Measurements from ENCODE around the gene ZSCAN23.
"Not testable (repeated sequence)": the region's sequence is repeated elsewhere in the genome, so short reads cannot be mapped to it uniquely, and the experiment has no call there.

ZSCAN23 gene

GRCh38 chr6:28462401-28462800 lies 19.1 kb upstream of the ZSCAN23 start:
- Histone ChIP-seq H3K4me3 (ENCODE audit: low read length) (no peak overlapping the region), H3K4me2 (ENCODE audit: low read length) (no peak overlapping the region), H3K36me3 (ENCODE audit: control insufficient read depth, low read length) (no peaks in the 10 kb centered on the region), H3K9me2 (replicated peaks; ENCODE audit: control insufficient read depth, low read length) (no peaks in the 10 kb centered on the region), H4K20me1 (ENCODE audit: control insufficient read depth, insufficient read depth, low read depth, low read length) (no peaks in the 10 kb centered on the region), H3K27me3 (ENCODE audit: control insufficient read depth, low read length) (peaks cover 30% of the 10 kb centered on the region), H3F3A (ENCODE audit: control insufficient read depth, insufficient read depth) (no peaks in the 10 kb centered on the region), H3K4me1 (ENCODE audit: control insufficient read depth, low read length) (no peaks in the 10 kb centered on the region), H3K79me2 (ENCODE audit: control insufficient read depth, low read length) (no peaks in the 10 kb centered on the region), H3K9me3 (ENCODE audit: control insufficient read depth, insufficient read depth, low read length) (no peaks in the 10 kb centered on the region), H3K27ac (ENCODE audit: low read depth, low read length) (no peak overlapping the region)
- no peak for TF ChIP-seq EZH2phosphoT487 (IDR thresholded peaks at IDR 0.05; ENCODE audit: borderline replicate concordance, low read length)
- no peak for TF ChIP-seq CTCF (IDR thresholded peaks at IDR 0.05; ENCODE audit: low read depth, low read length, poor library complexity, severe bottlenecking)

- H4K20me1 ChIP-seq (ENCODE audit: control insufficient read depth, insufficient read depth, low read depth, low read length) = no peaks in the 10 kb centered on the region
- no peaks in the 10 kb centered on the region for H3K79me2 ChIP-seq (ENCODE audit: control insufficient read depth, low read length)
- no peaks in the 10 kb centered on the region for H3K9me3 ChIP-seq (ENCODE audit: control insufficient read depth, insufficient read depth, low read length)
- H3K27me3 ChIP-seq (ENCODE audit: control insufficient read depth, low read length) = peaks cover 24% of the 10 kb centered on the region
- H3K4me1 ChIP-seq (ENCODE audit: control insufficient read depth, low read length) = no peaks in the 10 kb centered on the region
- H3K4me2 ChIP-seq (ENCODE audit: low read length) = no peak overlapping the region
- H3K9me2 ChIP-seq (replicated peaks; ENCODE audit: control insufficient read depth, low read length) = no peaks in the 10 kb centered on the region
- no peak overlapping the region for H3K27ac ChIP-seq (ENCODE audit: low read depth, low read length)
- H3K4me3 ChIP-seq (ENCODE audit: low read length) = no peak overlapping the region
- H3F3A ChIP-seq (ENCODE audit: control insufficient read depth, insufficient read depth) = no peaks in the 10 kb centered on the region
- H3K36me3 ChIP-seq (ENCODE audit: control insufficient read depth, low read length) = no peaks in the 10 kb centered on the region
- TF ChIP-seq EZH2phosphoT487 (IDR thresholded peaks at IDR 0.05; ENCODE audit: borderline replicate concordance, low read length) (no peak), CTCF (IDR thresholded peaks at IDR 0.05; ENCODE audit: low read depth, low read length, poor library complexity, severe bottlenecking) (no peak)
Measured at GRCh38 chr6:28458568-28458967, 15.3 kb upstream of the ZSCAN23 start.

GRCh38 chr6:28449056-28449455 lies 5.8 kb upstream of the ZSCAN23 start:
- no peaks in the 10 kb centered on the region for H3K79me2 ChIP-seq (ENCODE audit: control insufficient read depth, low read length)
- no peaks in the 10 kb centered on the region for H4K20me1 ChIP-seq (ENCODE audit: control insufficient read depth, insufficient read depth, low read depth, low read length)
- H3K4me1 ChIP-seq (ENCODE audit: control insufficient read depth, low read length) = no peaks in the 10 kb centered on the region
- H3K4me3 ChIP-seq (ENCODE audit: low read length) = no peak overlapping the region
- no peaks in the 10 kb centered on the region for H3F3A ChIP-seq (ENCODE audit: control insufficient read depth, insufficient read depth)
- H3K9me3 ChIP-seq (ENCODE audit: control insufficient read depth, insufficient read depth, low read length) = peaks cover 7% of the 10 kb centered on the region; the same call in 1 of the 2 replicates
- no peaks in the 10 kb centered on the region for H3K36me3 ChIP-seq (ENCODE audit: control insufficient read depth, low read length)
- no peak overlapping the region for H3K4me2 ChIP-seq (ENCODE audit: low read length)
- TF ChIP-seq EZH2phosphoT487 (IDR thresholded peaks at IDR 0.05; ENCODE audit: borderline replicate concordance, low read length) = no peak
- H3K27me3 ChIP-seq (ENCODE audit: control insufficient read depth, low read length) = no peaks in the 10 kb centered on the region
- no peaks in the 10 kb centered on the region for H3K9me2 ChIP-seq (replicated peaks; ENCODE audit: control insufficient read depth, low read length)
- H3K27ac ChIP-seq (ENCODE audit: low read depth, low read length) = no peak overlapping the region

- not testable (repeated sequence) for H3K27ac ChIP-seq (ENCODE audit: low read depth, low read length); H3K4me3 ChIP-seq (ENCODE audit: low read length); H4K20me1 ChIP-seq (ENCODE audit: control insufficient read depth, insufficient read depth, low read depth, low read length); H3K79me2 ChIP-seq (ENCODE audit: control insufficient read depth, low read length); H3K36me3 ChIP-seq (ENCODE audit: control insufficient read depth, low read length); H3K4me2 ChIP-seq (ENCODE audit: low read length); H3K4me1 ChIP-seq (ENCODE audit: control insufficient read depth, low read length); H3K9me2 ChIP-seq (replicated peaks; ENCODE audit: control insufficient read depth, low read length); H3K27me3 ChIP-seq (ENCODE audit: control insufficient read depth, low read length); H3F3A ChIP-seq (ENCODE audit: control insufficient read depth, insufficient read depth)
- peaks cover 13% of the 10 kb centered on the region; the same call in 1 of the 2 replicates for H3K9me3 ChIP-seq (ENCODE audit: control insufficient read depth, insufficient read depth, low read length)
Measured at GRCh38 chr6:28447512-28447906, 4.2 kb upstream of the ZSCAN23 start.

Data from DOHH2 (cell line).